Measurements from ENCODE around the gene HNF4A. TPM values are rescaled to one million over a fixed set of nuclear protein-coding genes. Genes with fewer than 3 reads are reported as not detected.

HNF4A gene
- total RNA-seq, 2 donors from 2014 or later: 301 to 321 TPM

DNA sequence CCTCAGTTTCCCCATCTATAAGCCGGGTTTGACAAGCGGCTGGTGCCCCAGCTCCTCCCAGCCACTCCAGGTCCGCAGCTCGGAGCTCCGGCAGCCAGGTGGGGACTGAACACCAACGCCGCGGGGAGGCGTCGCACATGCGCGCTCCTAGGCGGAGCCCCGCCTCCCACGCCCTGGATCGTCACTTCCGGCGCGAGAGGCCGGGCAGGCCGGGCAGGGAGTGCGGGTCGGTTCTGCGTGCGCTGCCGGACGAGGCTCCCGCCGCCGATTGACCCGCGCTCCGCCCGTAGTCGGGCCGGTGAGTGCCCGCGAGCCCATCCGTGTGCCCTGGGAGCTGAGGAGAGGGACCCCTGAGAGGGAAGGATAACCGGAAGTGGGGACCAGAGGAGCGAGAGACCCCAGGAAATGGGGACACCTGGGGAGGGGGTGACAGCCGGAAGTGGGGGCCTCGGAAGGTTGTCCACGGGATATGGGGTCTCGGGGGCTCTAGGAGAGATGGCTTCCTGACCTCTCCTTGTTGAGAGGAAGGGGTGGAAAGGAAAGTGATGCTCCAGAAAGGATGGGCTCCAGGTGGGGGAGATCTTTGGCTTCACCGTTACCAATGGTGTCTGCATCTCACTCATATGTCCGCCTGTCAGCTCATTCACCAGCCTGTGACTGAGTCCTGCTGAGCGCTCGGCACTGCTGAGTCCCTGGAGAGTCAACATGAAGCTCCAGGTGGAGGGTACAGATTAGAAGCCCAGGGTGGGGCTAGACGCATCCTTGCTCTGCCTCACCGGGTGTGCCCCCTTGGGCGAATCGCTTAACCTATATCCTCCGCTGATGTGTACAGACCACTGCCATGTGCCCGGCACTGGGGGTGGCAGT lies 120.4 kb downstream of the HNF4A start, which contains the start of gene TTPAL:
Gene TTPAL (plus strand): TSS at position 181 of the 867 bp plus-strand sequence. CDS start 4,126 bp downstream, outside the sequence.
- intact Hi-C loops (cut with DNase I, micrococcal nuclease): no loop called here
- ATAC-seq (peak; percentile 94), DNase-seq (peak; percentile 91 to 93)

DNA sequence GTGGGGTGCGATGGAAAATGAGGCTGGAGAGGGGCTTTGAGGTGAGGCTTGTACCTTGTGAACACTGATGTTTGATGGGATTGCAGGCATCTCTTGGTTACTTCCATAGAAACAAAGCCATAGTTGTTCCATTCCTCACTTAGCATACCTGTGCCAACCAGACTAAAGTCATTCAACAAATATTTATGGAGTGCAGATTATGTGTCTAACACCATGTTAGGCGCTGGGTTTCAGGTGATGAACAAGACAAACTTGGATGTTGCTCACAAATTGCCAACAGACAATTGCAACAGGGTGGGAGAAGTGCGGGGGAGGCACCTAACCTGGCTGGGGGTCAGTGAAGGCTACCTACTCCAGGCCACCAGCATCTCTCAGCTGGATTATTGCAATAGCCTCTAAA lies 121.7 kb downstream of the HNF4A start:
- intact Hi-C loops (cut with DNase I, micrococcal nuclease): no loop called here
- DNase-seq (no peak), ATAC-seq (no peak)

DNA sequence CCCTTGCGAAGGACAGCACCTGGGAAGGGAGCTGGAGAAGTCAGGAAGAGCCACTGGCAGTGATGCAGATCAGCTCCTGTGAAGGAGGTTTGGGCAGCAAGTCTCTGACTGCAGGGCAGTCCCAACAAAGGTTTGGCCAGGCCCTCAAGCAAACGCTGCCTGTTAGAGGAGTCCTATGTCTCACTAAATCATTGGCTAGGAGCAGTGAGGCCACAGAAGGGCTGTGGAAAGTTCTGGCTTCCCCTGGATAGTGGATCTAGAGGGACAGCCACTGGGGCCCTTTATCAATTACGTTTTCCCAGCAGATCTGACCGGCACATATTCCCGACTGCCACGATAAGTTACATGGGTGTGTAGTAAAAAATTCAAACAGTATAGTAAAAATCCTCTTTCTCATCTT lies 122.7 kb downstream of the HNF4A start:
- ATAC-seq: no peak
- DNase-seq: no peak
- intact Hi-C loops (cut with DNase I, micrococcal nuclease): no loop called here

DNA sequence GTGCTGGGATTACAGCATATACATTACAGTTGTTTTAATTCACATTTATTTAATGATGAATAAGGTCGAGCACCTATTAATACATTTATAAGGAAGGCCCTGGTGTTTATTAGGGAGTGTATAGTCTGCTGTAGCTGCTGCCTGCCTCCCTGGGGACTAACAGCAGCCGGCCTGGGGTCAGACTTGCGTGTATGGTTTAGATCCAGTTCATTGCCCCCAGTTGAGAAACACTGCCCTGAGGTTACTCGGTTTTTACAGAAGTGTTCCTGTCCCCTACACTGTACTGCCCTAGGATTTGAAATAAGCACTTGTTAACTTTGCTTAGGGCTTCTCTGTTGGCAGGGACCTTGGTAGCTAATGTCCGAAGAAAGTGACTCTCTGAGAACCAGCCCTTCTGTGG lies 124.1 kb downstream of the HNF4A start:
- no peak for ATAC-seq
- DNase-seq: no peak
- intact Hi-C loops (cut with DNase I, micrococcal nuclease): no loop called here

DNA sequence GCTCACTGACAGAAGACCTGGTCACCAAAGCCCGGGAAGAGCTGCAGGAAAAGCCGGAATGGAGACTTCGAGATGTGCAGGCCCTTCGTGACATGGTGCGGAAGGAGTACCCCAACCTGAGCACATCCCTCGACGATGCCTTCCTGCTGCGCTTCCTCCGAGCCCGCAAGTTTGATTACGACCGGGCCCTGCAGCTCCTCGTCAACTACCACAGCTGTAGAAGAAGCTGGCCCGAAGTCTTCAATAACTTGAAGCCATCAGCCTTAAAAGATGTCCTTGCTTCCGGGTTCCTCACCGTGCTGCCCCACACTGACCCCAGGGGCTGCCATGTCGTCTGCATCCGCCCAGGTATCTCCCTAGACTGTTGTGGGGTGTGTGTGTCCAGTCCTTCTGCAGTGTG lies 124.6 kb downstream of the HNF4A start:
- ATAC-seq: no peak

DNA sequence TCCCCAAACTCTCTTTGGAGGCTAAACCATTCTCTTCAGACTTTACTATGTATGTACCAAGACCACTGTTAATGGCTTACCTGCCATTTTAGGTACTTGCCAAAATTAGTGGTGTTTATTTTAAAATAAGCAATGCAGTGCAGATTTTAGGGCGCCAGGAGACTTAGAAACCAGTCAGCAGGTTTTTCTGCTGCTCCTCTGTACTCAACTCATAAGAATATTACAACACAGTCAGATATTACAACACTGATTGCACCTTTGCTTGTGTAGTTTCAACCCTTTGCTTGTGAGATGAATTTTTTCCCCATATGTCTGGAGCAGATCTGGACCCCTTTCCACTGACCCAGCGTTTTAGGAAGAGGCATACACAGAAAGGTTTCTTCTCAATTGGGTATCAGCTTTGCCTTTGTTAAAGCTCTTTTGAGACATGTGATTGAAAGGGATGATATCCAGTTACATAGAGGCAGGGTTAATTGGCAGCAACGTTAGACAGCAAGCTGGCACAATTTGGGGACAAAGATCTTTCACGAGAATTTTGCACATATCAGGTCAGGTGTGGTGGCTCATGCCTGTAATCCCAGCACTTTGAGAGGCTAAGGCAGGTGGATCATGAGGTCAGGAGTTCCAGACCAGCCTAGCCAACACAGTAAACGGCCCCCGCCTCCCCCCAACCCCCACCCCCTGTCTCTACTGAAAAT lies 126.4 kb downstream of the HNF4A start:
- ATAC-seq: no peak
- no peak for DNase-seq
- intact Hi-C loops (cut with DNase I, micrococcal nuclease): no loop called here

More for the DNA sequence above, 124.6 kb downstream of the HNF4A start:
- intact Hi-C loops (cut with DNase I, micrococcal nuclease): no loop called here
- no peak for DNase-seq

DNA sequence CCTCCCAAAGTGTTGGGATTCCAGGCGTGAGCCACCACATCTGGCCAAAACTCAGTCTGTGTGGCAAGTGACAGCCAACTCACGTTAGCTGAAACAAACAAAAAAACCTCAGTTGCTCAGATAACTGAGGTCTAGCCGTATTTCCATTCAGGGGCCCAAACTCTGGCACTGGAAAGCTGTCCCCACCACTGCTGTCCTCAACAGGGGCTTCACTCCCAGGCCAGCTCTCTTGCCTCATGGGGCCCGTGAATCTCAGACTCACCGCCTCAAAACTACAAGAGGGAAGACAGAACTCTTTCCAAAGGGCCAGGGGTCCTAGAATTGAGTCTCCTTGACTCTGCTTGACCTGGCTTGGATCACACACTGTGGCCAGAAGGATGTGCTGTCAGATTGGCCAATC lies 127.6 kb downstream of the HNF4A start:
- no peak for DNase-seq
- no peak for ATAC-seq
- intact Hi-C loops (cut with DNase I, micrococcal nuclease): no loop called here

Small RNA genes lying within 50 kb of the gene (microRNA-seq; reads per million reads assigned to microRNA genes)
- gene MIR3646: 0.53 to 1.4 reads per million in 2 donors

Other genes with a start within 250 kb of the HNF4A start
- gene JPH2, start 168.5 kb upstream of the HNF4A start, total RNA-seq: 10 to 100 TPM in 1 of 2 donors, under 1 TPM in 1; 0.92 to 12.9 TPM
- 10 to 100 TPM; 21.9 to 35.2 TPM for gene OSER1, start 144.9 kb upstream of the HNF4A start, total RNA-seq
- gene GDAP1L1, start 108.4 kb upstream of the HNF4A start, total RNA-seq: not detected
- gene FITM2, start 44.5 kb upstream of the HNF4A start, total RNA-seq: 10 to 100 TPM in 1 of 2 donors, 1 to 10 TPM in 1; 9.5 to 10.2 TPM
- gene R3HDML, start 18.7 kb upstream of the HNF4A start, total RNA-seq: not detected
- gene TTPAL, start 120.2 kb downstream of the HNF4A start, total RNA-seq: 1 to 10 TPM; 7.4 to 8.5 TPM
- gene SERINC3, start 166.4 kb downstream of the HNF4A start, total RNA-seq: 100 to 1,000 TPM in 1 of 2 donors, 10 to 100 TPM in 1; 89.3 to 117 TPM
- gene PKIG, start 226.9 kb downstream of the HNF4A start, total RNA-seq: 10 to 100 TPM; 30.9 to 44.7 TPM

Measured in left colon (tissue), 2 donors.